Non-pigmented ciliary epithelial cell (primary cell): ENCODE data around the gene KCNK4.
"Not testable (repeated sequence)": the region's sequence is repeated elsewhere in the genome, so short reads cannot be mapped to it uniquely, and the experiment has no call there.

Experiments used
- DNase-seq: peaks from one replicate; pipeline ENCODE4 v3.0.0-alpha.2; 2010; ENCODE audit warnings: low read depth

Gene KCNK4

GRCh38 chr11:64307795-64308194, 16.7 kb downstream of the KCNK4 start:
- not testable (repeated sequence) for DNase-seq

GRCh38 chr11:64312947-64313346, 21.8 kb downstream of the KCNK4 start:
- no peak for DNase-seq

DNA sequence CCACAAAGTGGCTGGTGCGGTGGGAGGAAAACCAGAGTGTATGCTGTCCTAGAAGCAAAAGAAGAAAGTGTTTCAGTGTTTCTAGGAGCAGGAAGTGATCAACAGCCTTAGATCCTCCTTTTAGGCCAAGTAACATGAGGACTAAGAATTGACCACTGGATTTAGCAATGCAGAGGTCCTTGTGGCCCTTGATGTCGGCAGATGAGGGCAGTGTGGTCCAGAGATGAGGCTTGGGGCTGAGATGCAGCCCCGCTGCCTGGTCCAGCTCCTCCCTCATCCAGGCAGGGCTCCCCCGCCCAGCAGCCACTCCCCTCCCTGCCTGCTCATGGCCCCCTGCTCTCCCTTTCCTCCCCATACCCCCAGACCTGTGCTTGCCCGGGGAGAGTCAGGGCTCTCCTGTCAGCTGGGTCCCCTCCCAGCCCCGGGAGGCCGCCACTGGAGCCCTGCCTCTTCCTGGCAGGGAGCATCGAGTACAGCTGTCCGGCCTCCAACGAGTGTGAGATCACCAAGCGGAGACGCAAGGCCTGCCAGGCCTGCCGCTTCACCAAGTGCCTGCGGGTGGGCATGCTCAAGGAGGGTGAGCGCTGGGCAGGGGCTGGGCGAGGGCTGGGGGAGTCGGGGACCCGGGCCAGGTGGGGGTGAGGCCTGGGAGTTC, 22.5 kb downstream of the KCNK4 start:
- no peak for DNase-seq

- no peak for DNase-seq
Observed at GRCh38 chr11:64314146-64314804, 23.2 kb downstream of the KCNK4 start.

GRCh38 chr11:64314805-64315561, 23.9 kb downstream of the KCNK4 start:
- DNase-seq, result no peak

GRCh38 chr11:64315667-64316526, 24.8 kb downstream of the KCNK4 start:
- not testable (repeated sequence) for DNase-seq

- no peak for DNase-seq
Observed at GRCh38 chr11:64316672-64317324, 25.7 kb downstream of the KCNK4 start.

DNA sequence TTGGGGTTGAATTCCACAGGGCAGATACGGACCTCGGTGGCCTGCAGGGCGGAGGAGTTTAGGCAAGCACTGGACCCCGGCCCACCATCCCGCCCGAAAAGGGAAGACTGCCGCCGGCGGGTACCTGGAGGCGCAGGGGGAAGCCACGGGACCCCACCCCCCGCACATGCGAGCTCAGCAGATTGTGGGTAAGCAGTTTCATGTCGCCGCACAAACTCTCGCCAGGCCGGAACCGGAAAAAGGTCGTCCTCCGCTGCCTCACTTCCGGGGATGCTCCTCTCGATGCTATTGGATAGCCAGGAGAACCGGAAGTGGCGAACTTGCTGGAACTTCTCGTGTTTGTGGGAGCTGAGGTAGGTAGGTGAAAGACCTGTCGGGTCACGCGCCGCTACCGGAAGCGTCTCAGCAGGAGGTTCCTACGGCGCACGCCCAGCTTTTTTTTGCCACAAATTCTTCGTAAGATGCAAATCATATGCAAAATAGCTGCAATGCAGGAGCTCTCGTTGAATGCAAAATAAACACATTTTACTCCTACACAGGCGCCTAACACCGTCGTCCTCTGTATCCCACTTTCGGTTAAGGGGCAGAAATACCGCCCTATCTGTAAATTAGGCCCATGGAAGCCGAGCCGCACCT, 26.3 kb downstream of the KCNK4 start, which contains the start of gene TRMT112:
Gene TRMT112, minus strand, starts transcription at position 235 of the 636 bp plus-strand sequence. Its CDS starts 33 bp downstream, at position 202.
- peak; percentile 91 for DNase-seq

- DNase-seq, result peak; percentile 71
Observed at GRCh38 chr11:64317961-64318765, 27.1 kb downstream of the KCNK4 start, which contains the start of gene PRDX5. Gene PRDX5 (plus strand): TSS chr11:64318121. CDS start chr11:64318216, 95 bp downstream.

- no peak for DNase-seq
Observed at GRCh38 chr11:64318766-64319761, 28.0 kb downstream of the KCNK4 start.

DNA sequence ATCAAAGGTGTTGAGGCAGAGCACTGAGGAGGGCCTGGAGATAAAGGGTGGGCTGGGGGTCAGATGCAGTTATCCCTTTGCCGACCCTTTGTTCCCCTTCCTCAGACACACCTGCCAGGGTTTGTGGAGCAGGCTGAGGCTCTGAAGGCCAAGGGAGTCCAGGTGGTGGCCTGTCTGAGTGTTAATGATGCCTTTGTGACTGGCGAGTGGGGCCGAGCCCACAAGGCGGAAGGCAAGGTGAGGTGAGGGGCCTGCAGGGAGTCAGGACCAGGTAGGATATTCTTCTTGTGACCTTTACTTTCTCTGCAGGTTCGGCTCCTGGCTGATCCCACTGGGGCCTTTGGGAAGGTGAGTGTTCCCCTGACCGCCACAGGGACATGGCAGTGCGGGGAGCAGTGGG, 29.5 kb downstream of the KCNK4 start:
- DNase-seq, result no peak

GRCh38 chr11:64321026-64321425, 29.9 kb downstream of the KCNK4 start:
- DNase-seq, result no peak

- DNase-seq, result no peak
Observed at GRCh38 chr11:64321533-64321932, 30.4 kb downstream of the KCNK4 start.

- DNase-seq, result no peak
Observed at GRCh38 chr11:64322925-64323260, 31.8 kb downstream of the KCNK4 start.

- DNase-seq, result no peak
Observed at GRCh38 chr11:64323373-64323772, 32.3 kb downstream of the KCNK4 start.

DNA sequence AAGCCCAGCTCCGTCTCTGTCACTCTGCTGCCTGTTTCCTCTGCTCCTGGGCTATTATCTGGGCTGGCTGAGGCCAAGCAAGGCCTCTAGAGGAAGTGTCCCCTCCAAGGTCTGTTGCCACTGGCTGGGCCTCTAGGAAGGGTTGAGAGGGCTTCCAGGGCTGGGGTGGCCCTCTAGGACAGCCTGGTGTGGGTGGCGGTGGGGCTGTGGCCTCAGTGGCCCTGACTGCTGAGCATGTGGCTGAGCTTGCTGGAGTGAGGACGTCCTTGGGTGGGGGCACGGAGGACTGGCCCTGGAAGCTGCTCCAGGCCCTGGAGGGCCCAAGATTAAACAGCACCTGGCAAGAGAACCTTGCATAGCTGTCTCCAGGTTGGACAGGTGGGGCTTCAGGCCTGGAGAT, 32.9 kb downstream of the KCNK4 start:
- not testable (repeated sequence) for DNase-seq

DNA sequence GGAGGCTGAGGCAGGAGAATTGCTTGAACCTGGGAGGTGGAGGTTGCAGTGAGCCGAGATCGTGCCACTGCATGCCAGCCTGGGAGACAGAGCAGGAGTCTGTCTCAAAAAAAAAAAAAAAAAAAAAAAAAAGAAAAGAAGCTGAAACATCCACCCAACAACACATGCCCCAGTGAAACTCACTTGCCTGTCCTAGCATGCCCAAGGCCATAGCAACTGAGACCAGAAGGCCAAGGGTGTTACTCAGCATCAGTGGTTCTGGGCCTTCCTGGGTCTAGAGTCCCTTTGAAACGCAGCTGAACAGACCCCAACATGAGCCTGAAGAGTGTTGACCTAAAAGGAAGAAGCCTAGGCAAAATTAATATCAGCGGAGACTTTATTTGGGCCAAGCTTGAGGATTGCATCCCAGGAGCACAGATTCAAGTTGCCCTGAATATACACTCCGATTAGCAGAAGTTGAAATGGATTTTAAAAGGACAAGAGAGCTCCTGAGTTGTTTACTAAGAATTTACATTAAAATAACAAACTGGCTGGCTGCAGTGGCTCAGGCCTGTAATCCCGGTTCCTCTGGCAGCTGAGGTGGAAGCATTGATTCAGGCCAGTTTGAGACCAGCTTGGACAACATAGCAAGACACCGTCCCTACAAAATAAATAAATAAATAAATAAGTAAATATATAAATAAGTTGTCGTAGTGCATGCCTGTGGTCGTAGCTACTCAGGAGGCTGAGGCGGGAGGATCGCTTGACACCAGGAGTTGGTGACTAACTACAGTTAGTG, 33.8 kb downstream of the KCNK4 start:
- no peak for DNase-seq

DNA sequence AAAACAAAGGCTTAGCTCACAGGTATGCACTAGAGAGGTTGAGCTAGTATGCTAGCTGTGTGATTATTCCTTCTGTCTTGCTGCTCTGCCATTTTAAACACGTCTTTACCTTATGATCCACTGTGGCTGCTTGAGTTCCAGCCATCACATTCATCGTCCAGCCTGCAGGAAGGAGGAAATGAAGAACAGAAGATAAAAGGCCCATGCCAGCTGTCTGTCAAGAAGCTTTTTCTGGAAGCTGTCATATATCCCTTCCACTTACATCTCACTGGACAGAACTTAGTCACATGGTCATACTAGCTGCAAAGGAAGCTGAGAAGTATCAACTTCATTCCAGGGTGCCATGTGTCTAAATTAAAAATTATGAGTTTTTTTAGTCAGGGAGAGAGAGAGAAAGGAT, 36.3 kb downstream of the KCNK4 start:
- DNase-seq, result no peak
